T-helper 9 cell (primary cell): Measurements from ENCODE around the gene ZNF205.

Experiments used
- DNase-seq: peaks from one replicate; pipeline ENCODE4 v3.0.0-alpha.2; 2020

The ZNF205 gene

DNA sequence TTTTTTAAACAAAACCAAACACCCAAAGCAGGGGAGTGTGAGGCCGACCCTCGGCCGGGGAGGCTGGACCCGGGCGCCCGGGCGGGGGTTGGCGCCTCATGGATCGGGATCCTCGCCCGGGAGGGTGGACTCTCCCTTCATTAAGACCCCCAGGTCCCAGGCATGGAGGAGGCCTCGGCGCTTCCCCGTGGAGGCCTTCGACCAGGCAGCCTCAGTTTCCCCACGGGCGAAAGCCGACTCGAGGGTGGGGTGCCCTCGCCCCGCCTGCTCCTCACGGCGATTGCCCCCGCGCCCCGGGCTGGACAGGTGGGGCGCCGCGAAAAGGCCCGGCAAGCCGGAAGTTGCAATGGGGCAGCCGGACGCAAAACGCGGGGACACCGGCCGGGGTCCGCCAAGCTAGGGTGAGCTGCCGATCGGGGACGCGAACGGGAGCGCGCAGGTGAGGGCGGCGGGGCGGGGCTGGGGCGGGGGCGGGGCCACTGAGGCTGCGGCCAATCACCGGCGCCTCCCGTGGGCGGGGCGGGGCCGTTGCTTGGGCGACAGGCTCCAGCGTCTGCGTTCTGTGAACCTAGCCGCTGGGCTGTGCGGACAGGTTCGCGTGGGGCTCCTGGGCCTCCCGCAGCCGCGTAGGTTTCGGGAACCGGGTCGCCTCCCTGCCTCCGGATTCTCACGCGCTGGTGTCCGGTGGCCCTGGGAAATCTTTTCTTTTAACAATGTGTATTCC lies 6.0 kb upstream of the ZNF205 start:
- DNase-seq = peak; percentile 86

DNA sequence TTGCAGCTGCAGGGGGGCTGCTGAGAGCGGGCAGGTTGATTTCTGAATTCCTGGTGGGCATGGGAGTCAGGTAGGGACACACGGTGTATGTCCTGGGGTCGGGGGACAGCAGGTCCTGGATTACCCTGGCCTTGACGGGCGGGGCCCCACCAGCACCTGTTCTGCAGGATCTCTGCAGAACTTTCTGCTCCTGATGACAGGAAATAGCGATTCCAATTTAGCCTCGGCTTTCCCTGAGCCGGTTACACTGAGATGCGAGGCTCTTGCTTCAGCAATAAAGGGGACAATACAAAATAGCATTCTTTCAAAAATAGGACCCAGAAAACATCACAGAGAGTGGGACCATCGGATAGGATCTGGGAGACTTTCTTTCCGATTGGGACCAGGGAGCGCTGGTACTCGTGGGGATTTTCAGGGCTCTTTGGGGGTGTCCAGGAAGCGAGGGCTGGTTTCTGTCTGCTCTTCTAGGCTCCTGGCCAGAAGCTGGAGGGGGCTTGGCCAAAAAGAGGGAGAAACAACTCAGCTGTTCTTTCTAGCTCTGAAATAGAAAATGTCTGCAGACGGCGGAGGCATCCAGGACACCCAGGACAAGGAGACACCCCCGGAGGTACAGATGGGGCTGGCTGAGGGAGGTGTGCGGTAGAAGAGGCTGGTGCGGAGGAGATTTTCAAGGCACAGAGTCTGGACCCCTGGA lies 642 bp downstream of the ZNF205 start:
- DNase-seq = no peak

DNA sequence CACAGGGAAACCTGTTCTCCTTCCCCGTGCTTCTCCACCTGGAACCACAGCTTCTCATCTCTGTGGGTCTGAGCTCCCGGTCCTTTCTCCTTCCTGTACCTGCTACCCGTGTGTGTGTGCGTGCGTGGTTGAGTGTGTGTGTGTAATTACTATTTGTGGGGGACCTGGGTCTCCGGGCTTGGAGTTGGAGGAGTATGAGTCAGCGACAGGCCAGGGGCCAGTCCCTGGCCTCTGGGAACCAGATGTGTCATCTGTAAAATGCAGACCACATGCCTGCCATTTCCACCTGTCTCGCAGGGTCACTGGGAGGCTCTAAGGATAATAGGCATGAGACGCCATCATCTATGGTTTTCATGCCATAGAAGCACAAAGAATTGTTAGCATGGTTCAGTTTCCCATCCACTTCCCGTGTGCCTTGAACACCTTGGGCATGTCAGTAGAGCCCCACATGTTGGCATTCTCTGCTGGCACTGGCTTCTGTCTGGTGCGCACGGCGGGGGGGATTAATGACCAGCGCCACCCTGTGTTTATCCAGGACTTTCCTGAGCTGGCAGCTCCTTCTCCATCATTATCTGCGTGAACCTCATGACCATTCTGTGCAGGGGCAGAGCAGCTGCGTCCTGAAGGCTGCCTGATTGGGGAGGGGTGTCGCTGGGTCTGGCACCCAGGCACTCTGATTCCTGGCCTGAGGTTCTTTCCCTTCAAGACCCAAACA lies 1.5 kb downstream of the ZNF205 start:
- DNase-seq = no peak

DNA sequence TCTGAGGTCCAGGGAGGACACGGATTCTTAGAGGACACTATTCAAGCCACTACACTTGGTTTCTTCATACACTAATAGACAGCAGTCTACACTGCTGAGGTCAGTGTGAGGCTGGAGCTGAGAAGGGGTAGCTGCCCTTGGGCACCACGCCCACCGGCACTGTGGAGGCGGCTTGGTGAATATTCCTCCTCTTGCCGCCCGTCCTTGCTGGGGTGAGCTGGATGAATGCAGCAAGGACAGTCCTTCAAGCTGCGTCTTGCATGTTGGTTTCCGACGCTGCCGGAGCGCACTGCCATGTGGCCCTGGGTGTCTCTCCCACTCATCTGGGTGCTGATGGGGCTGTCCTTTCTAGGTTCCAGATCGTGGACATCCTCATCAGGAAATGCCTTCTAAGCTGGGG lies 2.6 kb downstream of the ZNF205 start:
- DNase-seq = no peak

GRCh38 chr16:3115561-3115960 lies 3.2 kb downstream of the ZNF205 start:
- DNase-seq = no peak

DNA sequence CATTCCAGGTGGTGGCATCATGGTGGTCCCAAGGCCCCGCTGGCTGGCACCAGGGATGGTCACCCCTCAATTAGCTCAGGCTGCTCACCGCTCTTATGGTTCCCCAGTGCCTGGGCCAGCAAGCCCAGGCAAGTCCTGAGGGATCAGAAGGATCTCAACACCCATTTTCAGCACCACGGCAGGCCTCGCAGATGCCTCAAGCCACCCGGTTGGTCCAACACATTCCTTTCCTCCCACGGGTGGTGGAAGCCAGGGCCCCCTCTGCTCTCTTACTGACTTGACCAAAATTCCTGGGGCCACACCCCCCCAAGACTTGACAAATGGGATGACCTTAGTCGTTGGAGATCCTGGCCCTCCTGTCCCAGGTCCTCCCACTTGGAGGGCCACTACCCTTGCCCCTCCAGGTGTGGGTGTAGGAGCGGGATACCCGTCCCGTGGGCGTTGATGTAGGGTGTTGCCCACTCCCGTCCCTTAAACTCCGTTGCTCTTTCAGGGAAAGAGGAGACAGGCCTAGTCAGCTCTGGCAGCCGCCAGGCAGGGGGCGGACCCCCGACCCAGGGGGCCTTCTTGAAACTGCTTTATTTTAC lies 5.9 kb downstream of the ZNF205 start:
- no peak for DNase-seq

- DNase-seq = no peak
Observed at GRCh38 chr16:3118846-3119245, 6.5 kb downstream of the ZNF205 start.

- no peak for DNase-seq
Observed at GRCh38 chr16:3119286-3119685, 6.9 kb downstream of the ZNF205 start.

DNA sequence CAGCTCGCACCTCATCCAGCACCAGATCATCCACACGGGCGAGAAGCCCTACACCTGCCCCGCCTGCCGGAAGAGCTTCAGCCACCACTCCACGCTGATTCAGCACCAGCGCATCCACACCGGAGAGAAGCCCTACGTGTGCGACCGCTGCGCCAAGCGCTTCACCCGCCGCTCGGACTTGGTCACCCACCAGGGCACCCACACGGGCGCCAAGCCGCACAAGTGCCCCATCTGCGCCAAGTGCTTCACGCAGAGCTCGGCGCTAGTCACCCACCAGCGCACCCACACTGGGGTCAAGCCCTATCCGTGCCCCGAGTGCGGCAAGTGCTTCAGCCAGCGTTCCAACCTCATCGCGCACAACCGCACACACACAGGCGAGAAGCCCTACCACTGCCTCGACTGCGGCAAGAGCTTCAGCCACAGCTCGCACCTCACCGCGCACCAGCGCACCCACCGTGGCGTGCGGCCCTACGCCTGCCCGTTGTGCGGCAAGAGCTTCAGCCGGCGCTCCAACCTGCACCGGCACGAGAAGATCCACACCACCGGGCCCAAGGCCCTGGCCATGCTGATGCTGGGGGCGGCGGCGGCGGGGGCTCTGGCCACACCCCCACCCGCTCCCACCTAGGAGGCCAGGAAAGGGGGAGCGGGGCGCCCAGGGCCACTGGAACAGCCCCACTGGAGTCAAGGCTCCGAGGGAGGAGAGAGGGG lies 7.5 kb downstream of the ZNF205 start:
- DNase-seq = no peak

- DNase-seq = no peak
Observed at GRCh38 chr16:3120435-3120834, 8.0 kb downstream of the ZNF205 start.

DNA sequence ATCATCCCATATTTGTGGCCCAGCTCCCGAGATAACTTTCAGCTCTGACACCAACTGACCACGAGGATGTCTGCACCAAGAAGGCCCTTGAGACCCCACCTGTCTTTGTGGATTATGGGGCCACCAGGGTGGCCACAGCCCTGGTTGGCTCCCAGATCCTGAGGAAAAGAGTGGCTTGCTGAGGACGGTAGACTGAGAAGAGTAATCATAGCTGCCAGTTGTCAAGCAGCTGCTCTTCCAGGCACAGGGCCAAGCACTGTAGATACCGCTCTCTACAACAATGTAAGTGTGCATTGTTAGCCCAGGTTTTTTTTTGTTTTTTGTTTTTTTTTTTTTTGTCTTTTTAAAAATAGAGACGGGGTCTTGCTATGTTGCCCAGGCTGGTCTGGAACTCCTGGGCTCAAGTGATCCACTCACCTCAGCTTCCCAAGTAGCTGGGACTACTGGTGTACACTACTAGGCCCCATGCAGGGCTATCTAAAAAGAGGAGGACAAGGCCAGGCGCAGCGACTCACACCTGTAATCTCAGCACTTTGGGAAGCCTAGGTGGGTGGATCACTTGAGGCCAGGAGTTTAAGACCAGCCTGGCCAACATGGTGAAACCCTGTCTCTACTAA lies 9.6 kb downstream of the ZNF205 start:
- DNase-seq = no peak

- no peak for DNase-seq
Observed at GRCh38 chr16:3122926-3123570, 10.7 kb downstream of the ZNF205 start.

GRCh38 chr16:3123986-3124886 lies 11.8 kb downstream of the ZNF205 start:
- peak; percentile 96 for DNase-seq

- DNase-seq = no peak
Observed at GRCh38 chr16:3127745-3128144, 15.4 kb downstream of the ZNF205 start.

GRCh38 chr16:3129137-3130131 lies 17.0 kb downstream of the ZNF205 start:
- peak; percentile 69 for DNase-seq

- DNase-seq = no peak
Observed at GRCh38 chr16:3131755-3132377, 19.5 kb downstream of the ZNF205 start.

- DNase-seq = no peak
Observed at GRCh38 chr16:3133844-3134243, 21.5 kb downstream of the ZNF205 start.

GRCh38 chr16:3134338-3135125 lies 22.1 kb downstream of the ZNF205 start, which contains the start of gene ZNF213:
Gene ZNF213 (plus strand): TSS chr16:3135029. CDS start chr16:3137281, 2,252 bp downstream.
- DNase-seq = peak; percentile 84
